H9 (cell line): ENCODE results near the gene RTL5. TPM values are rescaled to one million over a fixed set of nuclear protein-coding genes. Genes with fewer than 3 reads are reported as not detected.

Source experiments
- DNase-seq: peaks from one replicate; pipeline ENCODE4 v3.0.0-alpha.2; 2017
- H2AFZ ChIP-seq: one replicate; pipeline ENCODE4 v1.6.1; 2013; ENCODE audit warnings: mild to moderate bottlenecking, low read length, control low read depth, moderate library complexity
- H2AK5ac ChIP-seq: 2 replicates; pipeline ENCODE4 v1.6.1; 2013; ENCODE audit warnings: low read length, control low read depth, mixed read lengths; ENCODE audit not compliant: insufficient read length
- H2BK120ac ChIP-seq: one replicate; pipeline ENCODE4 v1.6.1; 2013; ENCODE audit warnings: low read depth, mild to moderate bottlenecking, low read length, control low read depth, inconsistent platforms; ENCODE audit not compliant: poor library complexity, severe bottlenecking
- H2BK12ac ChIP-seq: 2 replicates; pipeline ENCODE4 v1.6.1; 2013; ENCODE audit warnings: low read length, control low read depth, mixed read lengths, low read depth; ENCODE audit not compliant: insufficient read length
- H2BK15ac ChIP-seq: 2 replicates; pipeline ENCODE4 v1.6.1; 2013; ENCODE audit warnings: low read depth, low read length, control low read depth
- H2BK20ac ChIP-seq: one replicate; pipeline ENCODE4 v1.6.1; 2013; ENCODE audit warnings: low read depth, mild to moderate bottlenecking, low read length, control low read depth, inconsistent platforms; ENCODE audit not compliant: poor library complexity, severe bottlenecking
- H2BK5ac ChIP-seq: 2 replicates; pipeline ENCODE4 v1.6.1; 2013; ENCODE audit warnings: low read length, control low read depth, mixed read lengths; ENCODE audit not compliant: insufficient read length
- H3K14ac ChIP-seq: 2 replicates; pipeline ENCODE4 v1.6.1; 2013; ENCODE audit warnings: low read length, control low read depth; ENCODE audit not compliant: insufficient read depth
- H3K18ac ChIP-seq: 2 replicates; pipeline ENCODE4 v1.6.1; 2013; ENCODE audit warnings: low read depth, mild to moderate bottlenecking, mixed read lengths, low read length, control low read depth; ENCODE audit not compliant: insufficient read length
- H3K23ac ChIP-seq: 2 replicates; pipeline ENCODE4 v1.6.1; 2013; ENCODE audit warnings: low read length, control low read depth, mixed read lengths, low read depth; ENCODE audit not compliant: insufficient read length
- H3K23me2 ChIP-seq: 2 replicates; pipeline ENCODE4 v1.6.1; 2013; ENCODE audit warnings: low read depth, mild to moderate bottlenecking, mixed read lengths, low read length, control low read depth; ENCODE audit not compliant: insufficient read length, poor library complexity, severe bottlenecking
- H3K27ac ChIP-seq: 2 replicates; pipeline ENCODE4 v1.5.1; 2013; ENCODE audit warnings: low read length, control low read depth, mixed read lengths, low read depth; ENCODE audit not compliant: insufficient read length
- H3K27me3 ChIP-seq: 2 replicates; pipeline ENCODE4 v1.6.1; 2013; ENCODE audit warnings: low read length, control low read depth, inconsistent platforms; ENCODE audit not compliant: insufficient read depth
- H3K4ac ChIP-seq: 2 replicates; pipeline ENCODE4 v1.6.1; 2013; ENCODE audit warnings: low read depth, mild to moderate bottlenecking, control low read depth, inconsistent platforms, low read length, moderate library complexity
- H3K4me1 ChIP-seq: 2 replicates; pipeline ENCODE4 v1.6.1; 2013; ENCODE audit warnings: low read length, control low read depth, inconsistent platforms; ENCODE audit not compliant: insufficient read depth
- H3K4me2 ChIP-seq: 2 replicates; pipeline ENCODE4 v1.6.1; 2013; ENCODE audit warnings: low read length, control low read depth, mixed read lengths; ENCODE audit not compliant: insufficient read length, insufficient read depth
- H3K56ac ChIP-seq: 2 replicates; pipeline ENCODE4 v1.6.1; 2013; ENCODE audit warnings: low read depth, mild to moderate bottlenecking, mixed read lengths, low read length, control low read depth; ENCODE audit not compliant: insufficient read length
- H3K79me1 ChIP-seq: 2 replicates; pipeline ENCODE4 v1.6.1; 2013; ENCODE audit warnings: low read depth, mild to moderate bottlenecking, moderate library complexity, low read length, control low read depth, inconsistent platforms; ENCODE audit not compliant: insufficient read depth, poor library complexity, severe bottlenecking
- H3K79me2 ChIP-seq: 2 replicates; pipeline ENCODE4 v1.6.1; 2013; ENCODE audit warnings: low read length, control low read depth, inconsistent platforms; ENCODE audit not compliant: insufficient read depth
- H3K9ac ChIP-seq: 2 replicates; pipeline ENCODE4 v1.6.1; 2013; ENCODE audit warnings: low read length, control low read depth, mixed read lengths; ENCODE audit not compliant: insufficient read length; ENCODE audit errors: extremely low read depth
- H3K9me3 ChIP-seq: one replicate; pipeline ENCODE4 v1.6.1; 2013; ENCODE audit warnings: low read depth, low read length, inconsistent platforms; ENCODE audit not compliant: control insufficient read depth
- H3T11ph ChIP-seq: one replicate; pipeline ENCODE4 v1.6.1; 2013; ENCODE audit warnings: mild to moderate bottlenecking, low read length, control low read depth, inconsistent platforms
- H4K20me1 ChIP-seq: one replicate; pipeline ENCODE4 v1.6.1; 2013; ENCODE audit not compliant: control insufficient read depth, insufficient read length, insufficient read depth
- H4K5ac ChIP-seq: 2 replicates; pipeline ENCODE4 v1.6.1; 2013; ENCODE audit warnings: low read depth, mild to moderate bottlenecking, mixed read lengths, low read length, control low read depth; ENCODE audit not compliant: insufficient read length
- H4K8ac ChIP-seq: replicated peaks from 2 replicates; pipeline ENCODE4 v1.6.1; 2013; ENCODE audit warnings: low read length, control low read depth, mixed read lengths, low read depth; ENCODE audit not compliant: insufficient read length
- H4K91ac ChIP-seq: 2 replicates; pipeline ENCODE4 v1.6.1; 2013; ENCODE audit warnings: low read depth, mild to moderate bottlenecking, moderate library complexity, mixed read lengths, low read length, control low read depth; ENCODE audit not compliant: insufficient read length
- H3K27ac Mint-ChIP-seq, 3 experiments: 2 replicates in 2 of 3; 3 replicates in 1 of 3; pipeline ENCODE4 v1.8.0; 2020 to 2021; ENCODE audit warnings: mixed read lengths in 3 of 3, mild to moderate bottlenecking in 1 of 3, moderate library complexity in 1 of 3
- H3K27me3 Mint-ChIP-seq: 2 replicates; pipeline ENCODE4 v1.8.0; 2021; ENCODE audit warnings: low read depth, mild to moderate bottlenecking, moderate library complexity, mixed read lengths
- H3K36me3 Mint-ChIP-seq, 3 experiments: 2 replicates in 2 of 3; 3 replicates in 1 of 3; pipeline ENCODE4 v1.8.0; 2020 to 2021; ENCODE audit warnings: low read depth in 3 of 3, mixed read lengths in 3 of 3; ENCODE audit not compliant: insufficient read depth in 1 of 3
- H3K4me1 Mint-ChIP-seq, 2 experiments: 2 replicates each; pipeline ENCODE4 v1.8.0; 2020; ENCODE audit warnings: mixed read lengths in 2 of 2
- H3K4me3 Mint-ChIP-seq, 2 experiments: 2 replicates in 1 of 2; 3 replicates in 1 of 2; pipeline ENCODE4 v1.8.0; 2020 to 2021; ENCODE audit warnings: mild to moderate bottlenecking in 2 of 2, mixed read lengths in 2 of 2, moderate library complexity in 1 of 2
- H3K9me3 Mint-ChIP-seq, 2 experiments: 2 replicates in 1 of 2; 3 replicates in 1 of 2; pipeline ENCODE4 v1.8.0; 2020; ENCODE audit warnings: mild to moderate bottlenecking in 2 of 2, mixed read lengths in 2 of 2, moderate library complexity in 1 of 2
- CTCF ChIP-seq: fragments of 200-600 bp; sonication (generic); conservative IDR thresholded peaks from 3 replicates; pipeline ENCODE4 v1.8.0; 2021; ENCODE audit warnings: antibody characterized with exemption, mild to moderate bottlenecking
- WGBS: extraction: QIAGEN DNeasy Blood & Tissue Kit; methylation state at CpG from one replicate; pipeline ENCODE4 v1.1.7; 2013; ENCODE audit warnings: missing lambda C conversion rate, low lambda C conversion rate, mixed read lengths; ENCODE audit not compliant: insufficient read length; ENCODE audit errors: extremely low coverage; 5-methylcytosine and 5-hydroxymethylcytosine counted together
- total RNA-seq: library from RNA; stranded (reverse); gene quantifications from 2 replicates; pipeline ENCODE4 v1.2.1, GENCODE V29; 2021

Gene RTL5
- total RNA-seq, 1 experiment from 2014 or later, result 1.2 TPM

- no peaks in the 10 kb centered on the region for H3K23me2 ChIP-seq
- peaks cover 29 to 37% of the 10 kb centered on the region in 2 experiments for H3K9me3 Mint-ChIP-seq
- no peaks in the 10 kb centered on the region for H3K79me1 ChIP-seq
- H3K23ac ChIP-seq, result no peak overlapping the region
- no peak overlapping the region for H4K91ac ChIP-seq
- no peaks in the 10 kb centered on the region for H3K27me3 ChIP-seq
- no peaks in the 10 kb centered on the region for H3K4me1 ChIP-seq
- H4K5ac ChIP-seq, result peak overlapping the region; percentile 72
- H3K4me3 Mint-ChIP-seq, result no peak overlapping the region
- peak overlapping the region; percentile 16 for H3K4me2 ChIP-seq
- no peak overlapping the region for H2BK120ac ChIP-seq
- TF ChIP-seq CTCF, result no peak
- H3K14ac ChIP-seq, result no peak overlapping the region
- no peak overlapping the region for H2BK12ac ChIP-seq
- no peak overlapping the region for H2BK20ac ChIP-seq
- H4K20me1 ChIP-seq, result peaks cover 3% of the 10 kb centered on the region
- H3T11ph ChIP-seq, result no peak overlapping the region
- H2AK5ac ChIP-seq, result no peak overlapping the region
- no peak overlapping the region for H3K18ac ChIP-seq
- peaks cover 5% of the 10 kb centered on the region for H3K27me3 Mint-ChIP-seq
- H2BK5ac ChIP-seq, result no peak overlapping the region
- WGBS, result no CpG with 5 or more reads among the region's 1 CpG
- H3K56ac ChIP-seq, result no peak overlapping the region
- H3K27ac Mint-ChIP-seq, result no peak overlapping the region
- peak overlapping the region; percentile 41 for H3K27ac ChIP-seq
- H3K9me3 ChIP-seq, result peaks cover 36% of the 10 kb centered on the region
- H4K8ac ChIP-seq, result no peak overlapping the region
- H3K36me3 Mint-ChIP-seq, result peaks cover 4 to 8% (median 6%) of the 10 kb centered on the region in 3 experiments
- H3K9ac ChIP-seq, result no peak overlapping the region
- no peak for DNase-seq
- no peak overlapping the region for H3K4ac ChIP-seq
- H3K4me1 Mint-ChIP-seq, result peaks cover 0 to 5% of the 10 kb centered on the region in 2 experiments; a peak in 1 of 4 replicates
- no peaks in the 10 kb centered on the region; the same call in 1 of the 2 replicates for H3K79me2 ChIP-seq
- H2AFZ ChIP-seq, result no peak overlapping the region
- no peak overlapping the region for H2BK15ac ChIP-seq
These were observed 48.8 kb upstream of the RTL5 start for GRCh38 chrX:72180539-72180938.
